NCI-H774 (cell line): ENCODE measurements around the gene PTPN18.
A peak's percentile ranks its signal among the peaks of the same experiment; 100 is the strongest.
"Not testable (repeated sequence)": the region's sequence is repeated elsewhere in the genome, so short reads cannot be mapped to it uniquely, and the experiment has no call there.

Experiments used
- DNase-seq: peaks from one replicate; lab custom pipeline; 2025; lab: John Stamatoyannopoulos, UW

The PTPN18 gene, protein sequence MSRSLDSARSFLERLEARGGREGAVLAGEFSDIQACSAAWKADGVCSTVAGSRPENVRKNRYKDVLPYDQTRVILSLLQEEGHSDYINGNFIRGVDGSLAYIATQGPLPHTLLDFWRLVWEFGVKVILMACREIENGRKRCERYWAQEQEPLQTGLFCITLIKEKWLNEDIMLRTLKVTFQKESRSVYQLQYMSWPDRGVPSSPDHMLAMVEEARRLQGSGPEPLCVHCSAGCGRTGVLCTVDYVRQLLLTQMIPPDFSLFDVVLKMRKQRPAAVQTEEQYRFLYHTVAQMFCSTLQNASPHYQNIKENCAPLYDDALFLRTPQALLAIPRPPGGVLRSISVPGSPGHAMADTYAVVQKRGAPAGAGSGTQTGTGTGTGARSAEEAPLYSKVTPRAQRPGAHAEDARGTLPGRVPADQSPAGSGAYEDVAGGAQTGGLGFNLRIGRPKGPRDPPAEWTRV

DNA sequence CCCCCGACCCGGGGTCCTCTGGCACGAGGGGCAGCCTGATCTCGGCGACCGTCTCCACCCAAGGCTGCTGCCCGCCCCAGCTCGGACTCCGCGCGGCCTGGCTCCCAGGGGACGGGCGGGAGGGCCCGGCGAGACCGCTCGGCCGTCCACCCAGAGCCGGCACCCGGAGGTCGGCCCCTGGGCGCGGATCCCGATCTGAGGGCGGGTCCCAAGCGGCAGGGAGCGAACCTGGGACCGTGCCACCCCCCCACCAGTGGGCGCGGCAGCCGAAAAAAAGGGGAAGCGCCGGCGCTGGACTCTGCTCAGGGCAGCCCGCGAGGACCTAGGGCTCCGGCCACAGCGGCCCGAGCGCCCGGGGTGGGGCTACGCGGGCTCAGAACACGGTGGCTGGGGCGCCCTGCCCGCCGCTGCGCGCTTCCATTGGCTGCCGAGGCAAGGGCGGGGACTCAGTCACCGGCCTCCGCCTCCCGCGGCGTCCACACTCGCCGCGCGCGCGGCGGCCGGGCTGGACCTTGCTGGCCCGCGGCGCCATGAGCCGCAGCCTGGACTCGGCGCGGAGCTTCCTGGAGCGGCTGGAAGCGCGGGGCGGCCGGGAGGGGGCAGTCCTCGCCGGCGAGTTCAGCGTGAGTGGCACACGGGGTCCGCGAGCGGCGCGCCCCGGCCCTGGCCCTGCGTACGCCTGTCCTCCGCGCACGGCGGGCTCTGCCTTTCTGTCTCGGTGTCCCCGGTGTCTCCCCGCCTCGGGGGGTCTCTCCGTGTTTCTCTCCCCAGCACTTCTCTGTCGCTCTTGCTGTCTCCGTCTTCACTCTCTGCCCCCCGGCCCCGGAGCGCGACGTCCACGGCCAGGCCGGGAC is at the start of gene PTPN18:
PTPN18 (plus strand) TSS at position 479 of the 854 bp plus-strand sequence; CDS start at position 531, 52 bp downstream.
- peak; percentile 81 for DNase-seq

DNA sequence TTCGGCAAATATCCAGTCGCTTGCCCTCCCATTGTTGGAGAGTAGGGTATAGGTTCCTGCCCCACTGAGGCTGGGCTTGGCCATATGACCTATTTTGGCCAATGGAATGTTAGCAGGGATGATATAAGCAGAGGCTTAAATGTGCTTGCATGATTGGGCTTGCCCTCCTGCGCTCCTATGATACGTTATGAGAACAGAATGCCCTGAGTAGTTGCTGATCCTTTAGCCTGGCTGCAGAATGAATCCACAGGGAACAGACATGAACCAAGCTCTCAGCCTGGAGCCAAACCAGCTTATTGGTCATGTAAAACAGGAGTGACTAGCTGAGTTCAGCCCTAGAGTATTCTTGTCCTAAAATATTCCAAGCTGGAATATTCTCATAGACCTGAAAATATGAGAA is 48.0 kb upstream of the PTPN18 start:
- no peak for DNase-seq

DNA sequence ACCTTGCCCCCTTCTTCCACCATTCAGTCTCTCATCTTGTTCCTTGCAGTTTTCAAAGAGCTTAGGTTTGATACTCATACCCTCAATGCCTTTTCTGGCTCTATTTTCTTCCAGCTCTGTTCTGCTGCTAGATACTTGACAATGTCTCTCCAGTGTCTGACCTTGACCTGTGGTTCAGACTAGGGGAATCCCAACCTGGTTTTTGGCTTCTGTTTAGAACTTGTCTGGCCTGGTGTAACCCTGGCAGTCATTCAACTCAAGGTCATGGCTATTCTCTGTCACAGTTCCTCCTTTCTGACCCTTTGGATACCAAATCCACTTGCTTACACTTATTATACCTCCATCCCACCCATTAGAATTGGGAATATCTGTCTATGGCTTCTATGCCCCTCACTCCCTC is 45.0 kb upstream of the PTPN18 start:
- DNase-seq, result no peak

DNA sequence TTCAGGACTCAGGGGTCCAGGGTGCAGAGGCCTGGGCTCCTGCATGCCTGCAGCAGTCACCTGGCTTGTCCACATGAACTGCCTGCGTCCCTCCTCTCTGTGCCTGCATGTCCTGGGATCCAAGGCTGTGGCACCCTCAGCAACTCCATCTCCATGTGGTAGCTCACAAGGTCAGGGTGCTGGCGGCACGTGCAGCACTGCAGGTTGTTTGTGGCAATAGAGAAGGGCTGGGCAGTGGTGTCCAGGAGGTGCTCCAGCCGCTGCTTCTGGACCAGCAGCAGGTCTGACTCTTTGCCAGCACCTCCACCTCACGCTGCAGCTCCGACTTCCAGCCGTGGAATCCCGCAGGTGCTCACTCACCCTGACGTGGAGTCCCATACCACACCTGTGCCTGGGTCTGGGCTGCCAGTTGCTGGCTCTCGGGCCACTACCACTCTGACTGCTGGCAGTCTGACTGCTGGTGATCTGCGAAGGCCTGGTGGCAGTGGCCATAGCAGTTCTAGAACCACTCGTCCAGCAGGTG is 42.0 kb upstream of the PTPN18 start:
- DNase-seq, result no peak

DNA sequence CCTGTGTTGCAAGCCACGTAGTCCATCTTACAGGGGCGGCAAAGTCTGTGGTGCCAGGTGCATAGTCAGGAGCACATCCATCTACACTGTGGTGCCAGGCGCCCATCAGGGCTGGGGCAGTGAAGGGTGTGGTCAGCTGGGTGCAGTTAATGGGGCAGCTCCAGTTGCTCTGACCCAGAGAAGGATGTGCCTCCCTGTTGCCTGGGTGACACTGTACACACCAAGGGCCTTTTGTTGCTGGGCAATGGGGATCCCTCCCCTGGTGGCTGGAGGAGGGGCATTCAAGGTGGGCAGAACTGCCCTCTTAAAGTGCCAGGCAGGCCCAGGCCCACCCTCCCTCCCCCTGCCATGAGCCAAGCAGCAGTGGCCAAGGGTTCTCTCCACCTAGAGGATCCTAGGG is 41.5 kb upstream of the PTPN18 start:
- DNase-seq, result no peak

DNA sequence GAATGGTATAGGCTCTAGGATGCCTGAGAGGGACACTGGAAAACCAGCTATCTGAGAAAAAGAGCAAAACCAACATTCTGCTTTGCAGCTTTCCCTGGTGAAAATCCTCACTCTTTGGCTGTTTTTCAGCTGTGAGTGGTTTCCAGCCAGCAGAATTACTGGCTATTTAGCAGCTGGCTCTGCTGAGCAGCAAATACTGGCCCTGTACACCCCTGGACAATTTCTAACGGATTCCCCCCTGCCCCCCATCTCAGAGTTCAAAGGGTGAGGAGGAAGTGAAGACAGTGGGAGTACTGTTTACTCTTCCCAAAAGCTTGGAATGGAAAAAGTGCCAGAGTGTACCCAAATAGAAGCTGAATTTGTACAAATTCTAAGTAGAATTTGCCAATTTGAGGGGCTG is 39.3 kb upstream of the PTPN18 start:
- DNase-seq, result no peak

DNA sequence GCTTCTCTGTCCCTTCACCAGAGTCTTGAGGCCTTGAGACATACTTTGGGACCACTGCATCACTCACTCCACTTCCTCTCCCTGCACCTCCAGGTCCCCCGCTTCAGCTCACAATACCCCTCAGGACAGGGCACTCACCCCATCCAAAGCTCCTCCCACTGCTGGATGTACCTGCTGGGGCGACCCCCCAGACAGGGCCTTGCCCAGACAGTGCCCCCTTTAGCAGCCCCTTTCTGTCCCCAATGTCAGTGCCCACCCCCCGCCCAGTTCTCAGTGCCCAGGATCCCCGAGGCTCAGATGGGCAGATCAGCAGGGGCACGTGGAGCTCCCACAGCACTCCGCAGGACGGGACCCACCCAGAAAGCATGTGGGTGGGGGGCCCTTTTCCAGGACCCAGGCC is 37.0 kb upstream of the PTPN18 start:
- DNase-seq, result no peak

DNA sequence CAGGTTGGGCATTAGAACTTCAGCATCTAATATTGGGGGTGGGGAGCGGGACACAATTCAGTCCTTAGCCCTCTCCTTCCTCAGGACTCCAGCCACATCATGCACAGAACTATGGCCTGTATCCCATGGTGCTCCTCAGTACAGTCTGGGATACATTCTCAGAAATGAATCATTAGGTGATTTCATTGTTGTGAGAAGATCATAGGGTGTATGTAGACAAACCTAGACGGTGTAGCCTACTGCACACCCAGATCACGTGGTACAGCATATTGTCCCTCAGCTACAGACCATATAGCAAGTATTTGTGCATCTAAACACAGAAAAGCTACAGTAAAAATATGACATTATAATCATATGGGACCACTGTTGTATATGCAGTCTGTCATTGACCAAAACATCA is 36.3 kb upstream of the PTPN18 start:
- no peak for DNase-seq

DNA sequence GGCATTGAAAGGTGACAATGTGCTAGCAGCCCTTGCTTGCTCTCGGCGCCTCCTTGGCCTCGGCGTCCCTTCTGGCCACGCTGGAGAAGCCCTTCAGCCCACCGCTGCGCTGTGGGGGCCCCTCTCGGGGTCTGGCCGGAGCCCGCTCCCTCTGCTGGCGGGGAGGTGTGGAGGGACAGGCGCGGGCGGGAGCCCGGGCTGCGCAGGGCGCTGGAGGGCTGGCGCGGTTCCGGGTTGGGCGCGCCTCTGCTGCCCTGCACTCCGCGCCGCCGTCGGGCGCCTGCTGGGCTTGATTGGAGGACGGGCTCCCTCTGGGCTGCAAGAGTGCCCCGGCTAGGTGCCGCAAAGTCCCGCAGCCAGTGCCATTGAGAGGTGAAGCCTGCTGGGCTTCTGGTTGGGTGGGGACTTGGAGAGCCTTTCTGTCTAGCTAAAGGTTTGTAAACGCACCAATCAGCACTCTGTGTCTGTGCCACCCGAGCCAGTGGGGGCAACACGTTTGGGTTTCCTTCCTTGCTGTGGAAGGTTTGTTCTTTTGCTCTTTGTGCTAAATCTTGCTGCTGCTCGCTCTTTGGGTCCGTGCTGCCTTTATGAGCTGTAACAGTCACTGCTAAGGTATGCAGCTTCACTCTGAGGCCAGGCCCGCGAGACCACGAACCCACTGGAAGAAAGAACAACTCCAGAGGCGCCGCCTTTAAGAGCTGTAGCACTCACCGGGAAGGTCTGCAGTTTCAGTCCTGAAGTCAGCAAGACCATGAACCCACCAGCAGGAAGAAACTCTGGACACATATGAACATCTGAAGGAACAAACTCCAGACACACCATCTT is 27.9 kb upstream of the PTPN18 start:
- DNase-seq, result no peak

DNA sequence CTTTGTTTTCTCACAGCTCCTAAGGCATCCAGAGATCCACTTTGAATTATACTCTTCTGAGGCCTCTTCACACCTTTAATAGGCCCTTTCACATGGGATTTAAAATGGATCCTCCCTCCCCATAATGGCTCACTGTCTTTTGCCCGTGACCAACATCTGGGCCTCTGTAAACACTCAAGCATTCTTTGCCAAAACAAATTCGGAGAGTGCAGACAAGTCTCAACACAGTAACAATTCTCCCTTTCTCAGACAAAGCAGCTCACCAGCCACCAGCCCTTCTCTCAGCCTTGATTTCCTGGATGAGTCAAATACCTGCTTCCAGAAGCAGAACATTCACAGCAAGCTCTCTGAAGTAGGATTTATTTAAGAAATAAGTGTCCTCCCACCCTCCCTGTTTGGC is 27.1 kb upstream of the PTPN18 start:
- no peak for DNase-seq

DNA sequence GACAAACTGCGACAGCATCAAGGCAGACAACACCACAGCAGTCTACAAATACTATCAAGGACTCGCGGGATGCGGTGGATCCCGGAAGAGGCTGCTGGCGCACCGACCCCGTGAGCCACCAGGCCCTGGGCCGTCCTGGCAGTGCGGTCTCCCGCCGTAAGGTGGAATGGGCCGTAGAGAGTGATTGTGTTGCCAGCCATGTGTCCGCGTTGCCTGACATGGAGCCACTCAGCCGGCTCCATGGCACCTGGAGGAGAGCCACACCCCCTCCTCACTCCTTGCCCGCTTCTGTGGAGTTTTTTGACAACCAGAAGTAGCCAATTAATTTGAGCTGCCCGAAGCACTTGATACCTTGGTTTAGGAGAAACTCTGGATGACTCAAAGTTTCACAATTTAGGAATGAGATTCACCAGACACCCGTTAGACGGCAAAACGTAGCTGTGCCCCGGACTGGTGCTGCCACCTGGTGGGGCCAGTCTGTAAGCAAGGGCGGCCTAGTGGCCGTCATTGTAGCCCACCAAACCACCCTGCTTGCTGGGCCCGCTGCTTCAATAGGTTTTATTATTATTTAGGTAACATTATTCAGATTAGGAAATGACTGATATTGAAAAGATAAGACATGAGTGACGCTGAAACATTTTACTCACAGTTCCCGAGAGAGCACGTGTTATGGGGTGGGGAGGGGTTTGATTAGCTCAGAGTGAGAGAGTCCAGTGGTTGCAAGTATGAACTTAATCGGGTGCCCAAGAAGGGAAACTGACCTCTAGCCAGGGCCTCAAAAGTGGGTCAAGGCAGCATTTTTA is 23.4 kb upstream of the PTPN18 start:
- peak; percentile 30 for DNase-seq

DNA sequence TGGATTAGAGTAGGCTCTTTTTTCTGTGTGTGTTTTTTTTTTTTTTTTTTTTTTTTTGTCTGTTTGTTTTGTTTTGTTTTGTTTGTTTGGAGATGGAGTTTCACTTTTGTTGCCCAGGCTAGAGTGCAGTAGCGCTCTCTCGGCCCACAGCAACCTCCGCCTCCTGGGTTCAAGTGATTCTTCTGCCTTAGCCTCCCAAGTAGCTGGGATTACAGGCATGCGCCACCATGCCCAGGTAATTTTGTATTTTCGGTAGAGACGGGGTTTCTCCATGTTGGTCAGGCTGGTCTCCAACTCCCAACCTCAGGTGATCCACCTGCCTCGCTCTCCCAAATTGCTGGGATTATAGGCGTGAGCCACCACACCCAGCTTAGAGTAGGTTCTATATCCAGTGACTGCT is 22.6 kb upstream of the PTPN18 start:
- DNase-seq, result not testable (repeated sequence)

DNA sequence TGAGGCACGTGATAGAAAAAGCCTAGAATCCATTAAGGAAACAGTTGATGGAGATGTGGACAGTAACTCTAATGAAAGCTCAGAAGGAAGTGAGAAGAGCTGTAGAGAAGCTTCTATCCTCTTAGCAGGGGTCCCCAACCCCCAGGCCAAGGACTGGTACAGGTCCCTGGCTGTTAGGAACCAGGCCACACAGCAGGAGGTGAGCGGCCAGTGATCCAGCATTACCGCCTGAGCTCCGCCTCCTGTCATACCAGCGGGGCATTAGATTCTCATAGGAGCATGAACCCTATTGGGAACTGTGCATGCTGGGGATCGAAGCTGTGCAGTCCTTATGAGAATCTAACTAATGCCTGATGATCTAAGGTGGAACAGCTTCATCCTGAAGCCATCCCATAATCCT is 21.8 kb upstream of the PTPN18 start:
- no peak for DNase-seq

DNA sequence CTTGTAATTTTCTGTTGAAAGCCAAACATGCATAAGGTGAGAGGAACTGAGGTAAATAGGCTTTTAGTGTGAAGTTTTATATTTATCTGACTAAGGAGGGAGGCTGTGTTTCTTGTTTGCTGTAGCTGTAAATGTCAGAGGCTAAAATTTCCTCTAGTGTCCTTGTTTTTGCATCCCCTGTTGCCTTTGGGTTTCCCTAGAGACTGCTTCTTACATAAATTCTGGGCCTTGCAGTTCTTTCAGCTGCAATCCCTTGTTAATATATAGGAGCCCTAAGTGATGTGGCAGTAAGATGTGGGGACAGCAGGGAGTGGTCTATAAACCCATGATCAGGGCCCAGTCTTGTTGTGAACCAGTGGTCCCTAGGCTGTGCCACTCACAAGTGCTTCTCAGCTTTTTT is 20.6 kb upstream of the PTPN18 start:
- DNase-seq, result no peak

DNA sequence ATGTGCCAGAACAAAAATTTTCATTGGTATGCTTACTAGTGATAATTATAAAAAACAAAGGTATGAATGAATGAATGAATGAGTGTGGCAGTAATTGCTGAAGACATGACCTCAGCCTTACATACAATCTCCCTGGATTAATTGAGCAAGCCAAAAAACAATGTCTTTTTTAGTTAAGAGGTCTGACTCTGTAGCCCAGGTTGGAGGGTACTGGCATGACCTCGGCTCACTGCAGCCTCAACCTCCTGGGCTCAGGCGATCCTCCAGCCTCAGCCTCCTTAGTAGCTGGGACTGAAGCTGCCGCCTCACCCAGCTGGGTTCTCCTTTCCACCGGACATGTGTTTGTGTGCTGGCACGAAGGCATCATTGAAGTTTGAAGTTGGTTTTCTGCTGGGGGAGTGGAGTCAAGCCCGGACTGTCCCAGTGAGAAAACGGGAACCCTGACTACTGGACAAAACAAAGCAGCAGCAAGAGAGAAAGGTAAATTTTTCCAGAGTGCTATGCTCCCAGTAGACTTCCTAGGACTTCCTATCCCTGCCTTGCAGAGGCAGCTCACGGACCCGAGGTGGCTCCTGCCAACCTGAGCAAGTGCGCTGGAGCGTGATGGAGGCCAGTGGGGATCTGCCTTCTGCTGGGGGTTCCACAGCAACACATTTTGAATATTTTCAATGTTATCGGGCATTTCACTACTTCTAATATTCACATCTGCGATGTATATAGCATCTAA is 19.5 kb upstream of the PTPN18 start:
- no peak for DNase-seq

DNA sequence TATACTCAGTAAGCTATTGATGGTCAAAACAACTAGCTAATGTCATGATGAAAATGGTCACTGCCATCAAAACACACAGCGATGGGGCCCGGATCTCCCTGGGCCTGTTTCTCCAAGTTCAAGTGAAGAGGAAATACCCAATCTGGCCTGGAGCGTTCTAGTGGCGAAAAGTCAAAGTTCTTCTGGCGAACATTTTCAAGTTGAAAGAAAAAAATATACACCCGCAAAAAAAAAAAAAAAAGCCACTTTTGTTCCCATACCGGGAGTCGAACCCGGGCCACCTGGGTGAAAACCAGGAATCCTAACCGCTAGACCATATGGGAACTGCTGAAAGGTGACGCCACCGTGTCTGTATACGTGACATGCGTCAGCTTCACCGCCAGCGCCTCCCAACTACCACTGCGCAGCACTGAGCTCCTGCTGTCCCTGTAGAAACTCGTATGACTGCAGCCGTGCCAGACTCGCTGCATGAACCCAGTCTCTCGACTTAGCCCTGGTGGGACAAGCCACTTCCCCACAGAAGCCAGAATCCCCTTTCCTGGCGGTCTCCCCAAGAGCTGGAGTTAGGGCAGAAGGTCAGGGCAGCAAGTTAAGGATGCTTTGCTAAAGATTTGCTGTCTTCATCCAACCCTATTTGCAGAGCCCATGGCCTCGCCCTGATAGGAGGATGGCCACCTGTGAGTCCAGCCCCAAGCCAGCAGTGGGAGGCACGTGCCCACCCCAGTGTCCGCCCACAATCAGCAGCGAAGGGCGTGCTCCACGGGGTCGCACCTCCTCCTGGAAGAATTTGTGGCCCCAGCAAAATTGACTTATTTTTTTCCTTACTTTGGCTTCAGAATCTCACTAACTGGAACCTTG is 18.8 kb upstream of the PTPN18 start:
- peak; percentile 76 for DNase-seq

DNA sequence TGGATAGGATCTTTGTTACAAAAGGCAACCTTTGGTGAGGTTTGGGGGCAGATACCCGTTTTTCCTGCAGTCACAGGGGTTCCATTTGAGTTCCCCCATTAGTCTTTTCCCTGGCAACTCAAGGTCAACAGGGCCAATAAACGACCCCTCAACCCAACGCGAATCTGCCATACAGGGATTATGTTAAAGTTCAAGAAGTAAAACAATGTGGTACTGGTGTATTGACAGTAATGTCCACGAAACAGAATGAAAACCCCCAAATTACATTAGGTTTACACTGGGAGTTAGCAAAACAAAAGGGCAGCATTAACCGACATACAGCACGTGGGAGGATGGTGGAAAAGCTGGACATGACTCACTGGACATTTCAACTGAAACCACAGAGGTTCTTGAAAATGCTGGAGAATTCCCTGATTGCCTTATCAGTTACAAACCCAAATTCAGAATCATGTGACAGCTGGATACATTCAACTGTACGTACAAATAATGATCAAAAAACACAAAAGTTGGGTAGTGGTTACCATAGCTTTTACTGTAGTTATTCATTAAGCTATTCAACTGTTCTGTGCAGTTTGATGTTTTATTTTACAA is 18.0 kb upstream of the PTPN18 start:
- no peak for DNase-seq

DNA sequence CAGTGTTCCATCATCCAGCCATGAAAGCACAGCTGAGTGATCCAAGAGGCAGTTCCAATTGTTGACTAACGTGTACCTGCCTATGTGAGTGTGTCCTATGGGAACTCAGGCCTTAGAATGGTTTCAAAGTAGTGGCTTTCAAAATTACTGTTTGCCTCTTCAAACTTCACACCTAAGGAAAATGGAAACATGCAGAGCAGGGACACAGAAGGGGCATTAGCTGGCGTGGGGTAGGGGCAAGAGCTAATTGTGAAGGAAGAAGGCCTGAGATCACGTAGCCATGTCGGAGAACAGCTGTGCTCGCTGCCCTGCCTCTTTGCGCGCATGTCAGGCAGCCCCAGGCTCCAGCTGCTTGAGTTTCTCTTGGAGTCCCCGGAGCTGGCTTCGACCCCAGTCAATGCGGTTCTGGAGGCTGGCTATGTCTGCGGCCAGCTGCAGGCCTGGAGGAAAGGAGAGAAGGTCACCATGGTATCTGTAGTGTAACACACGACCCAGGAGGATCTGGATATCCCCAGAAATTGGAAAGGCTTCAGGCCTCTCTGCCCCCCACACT is 17.0 kb upstream of the PTPN18 start:
- no peak for DNase-seq
